Calu3 (cell line): ENCODE measurements around the gene VWA8. TPM values are rescaled to one million over a fixed set of nuclear protein-coding genes. Genes with fewer than 3 reads are reported as not detected.

Source experiments
- BruUV-seq: library from RNA; stranded (reverse); fragments of 400-500 nt; replicated peaks from 2 replicates; lab custom pipeline; 2021; lab: Mats Ljungman, UMichigan
- CTCF ChIA-PET: fragments of 300-600 bp; sonication (Branson Sonifier 250); formaldehyde crosslinking; loops from one replicate; lab custom pipeline; 2022; ENCODE audit warnings: antibody characterized with exemption; lab: Charles Lee
- DNase-seq: peaks from one replicate; pipeline ENCODE4 v3.0.0; 2022
- H3K27ac Mint-ChIP-seq: one replicate; pipeline ENCODE4 v1.8.0; 2022; ENCODE audit warnings: mixed read lengths; ENCODE audit not compliant: unreplicated experiment
- H3K27me3 Mint-ChIP-seq: one replicate; pipeline ENCODE4 v1.8.0; 2022; ENCODE audit warnings: mixed read lengths; ENCODE audit not compliant: unreplicated experiment
- H3K36me3 Mint-ChIP-seq: one replicate; pipeline ENCODE4 v1.8.0; 2022; ENCODE audit warnings: mild to moderate bottlenecking, moderate library complexity, mixed read lengths; ENCODE audit not compliant: insufficient read depth, unreplicated experiment
- H3K4me1 Mint-ChIP-seq: one replicate; pipeline ENCODE4 v1.8.0; 2022; ENCODE audit warnings: mild to moderate bottlenecking, low read depth, mixed read lengths; ENCODE audit not compliant: unreplicated experiment
- H3K4me3 Mint-ChIP-seq: one replicate; pipeline ENCODE4 v1.8.0; 2022; ENCODE audit warnings: mild to moderate bottlenecking, low read depth, moderate library complexity, mixed read lengths; ENCODE audit not compliant: unreplicated experiment
- H3K9me3 Mint-ChIP-seq: one replicate; pipeline ENCODE4 v1.8.0; 2022; ENCODE audit warnings: low read depth, mixed read lengths; ENCODE audit not compliant: unreplicated experiment
- intact Hi-C: fragments of 100-400 bp; cut with micrococcal nuclease; formaldehyde crosslinking; loops from one replicate; pipeline ENCODE4 v1.10.0; 2022; ENCODE audit not compliant: unreplicated experiment
- total RNA-seq: library from RNA; stranded (reverse); gene quantifications from 2 replicates; pipeline ENCODE4 v1.2.3, GENCODE V29; 2022
- TF ChIP-seq, protein P1 (sequence below): fragments of 200-600 bp; IDR thresholded peaks from one replicate; pipeline ENCODE4 v1.8.0; 2022; ENCODE audit warnings: antibody characterized with exemption; ENCODE audit not compliant: unreplicated experiment

VWA8 gene
- total RNA-seq, 1 experiment from 2014 or later = 15.2 TPM

- CTCF ChIA-PET = no interaction called here
- no peak for DNase-seq
- intact Hi-C loops = no loop called here
- no TSS peak for BruUV-seq
- TF ChIP-seq, protein P1, sequence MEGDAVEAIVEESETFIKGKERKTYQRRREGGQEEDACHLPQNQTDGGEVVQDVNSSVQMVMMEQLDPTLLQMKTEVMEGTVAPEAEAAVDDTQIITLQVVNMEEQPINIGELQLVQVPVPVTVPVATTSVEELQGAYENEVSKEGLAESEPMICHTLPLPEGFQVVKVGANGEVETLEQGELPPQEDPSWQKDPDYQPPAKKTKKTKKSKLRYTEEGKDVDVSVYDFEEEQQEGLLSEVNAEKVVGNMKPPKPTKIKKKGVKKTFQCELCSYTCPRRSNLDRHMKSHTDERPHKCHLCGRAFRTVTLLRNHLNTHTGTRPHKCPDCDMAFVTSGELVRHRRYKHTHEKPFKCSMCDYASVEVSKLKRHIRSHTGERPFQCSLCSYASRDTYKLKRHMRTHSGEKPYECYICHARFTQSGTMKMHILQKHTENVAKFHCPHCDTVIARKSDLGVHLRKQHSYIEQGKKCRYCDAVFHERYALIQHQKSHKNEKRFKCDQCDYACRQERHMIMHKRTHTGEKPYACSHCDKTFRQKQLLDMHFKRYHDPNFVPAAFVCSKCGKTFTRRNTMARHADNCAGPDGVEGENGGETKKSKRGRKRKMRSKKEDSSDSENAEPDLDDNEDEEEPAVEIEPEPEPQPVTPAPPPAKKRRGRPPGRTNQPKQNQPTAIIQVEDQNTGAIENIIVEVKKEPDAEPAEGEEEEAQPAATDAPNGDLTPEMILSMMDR = no peak
- no peaks in the 10 kb centered on the region for H3K9me3 Mint-ChIP-seq
- H3K4me3 Mint-ChIP-seq = no peak overlapping the region
- H3K27me3 Mint-ChIP-seq = no peaks in the 10 kb centered on the region
- no peaks in the 10 kb centered on the region for H3K4me1 Mint-ChIP-seq
- H3K27ac Mint-ChIP-seq = no peak overlapping the region
- no peaks in the 10 kb centered on the region for H3K36me3 Mint-ChIP-seq
These were observed 220.4 kb downstream of the VWA8 start for GRCh38 chr13:41740479-41740878.

DNA sequence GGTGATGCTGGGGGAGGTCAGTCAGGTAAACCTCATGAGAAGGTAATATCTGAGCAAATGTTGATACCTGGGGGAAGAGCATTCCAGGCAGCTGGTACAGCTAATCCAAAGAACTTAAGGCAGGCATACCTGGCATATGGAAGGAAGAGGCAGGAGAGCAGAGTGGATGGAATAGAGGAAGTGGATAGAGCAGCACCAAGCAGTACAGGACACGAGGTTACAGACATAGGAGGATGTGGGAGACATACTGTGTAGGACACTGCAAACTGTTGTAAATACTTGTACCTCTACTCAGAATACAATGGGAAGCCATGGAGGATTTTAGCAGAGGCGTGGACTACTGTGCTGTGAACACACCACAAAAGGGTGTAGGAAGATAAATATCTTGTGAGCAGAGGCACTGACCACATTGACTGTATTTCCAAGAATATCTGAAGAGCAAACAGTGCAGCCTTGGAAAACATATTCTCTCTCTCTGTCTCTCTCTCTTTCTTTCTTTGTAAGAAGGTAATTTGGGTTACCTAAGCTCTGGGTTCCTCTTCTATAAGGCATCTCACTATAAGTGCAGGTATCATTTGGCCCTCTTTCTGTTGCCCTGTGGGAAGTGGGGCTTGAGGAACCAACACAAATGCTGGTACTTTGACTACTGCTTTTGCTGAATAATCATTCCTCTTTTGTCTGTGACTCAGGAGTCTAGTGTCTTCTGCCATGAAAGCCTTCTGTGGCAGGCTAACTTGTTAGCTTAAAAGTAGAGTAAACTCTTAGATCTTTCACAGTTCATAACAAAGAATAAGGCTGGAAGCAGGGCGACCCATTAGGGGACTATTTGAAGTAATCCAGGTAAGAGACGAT, 238.0 kb downstream of the VWA8 start:
- BruUV-seq = no TSS peak
- TF ChIP-seq, protein P1 = no peak
- Mint-ChIP-seq H3K36me3 (no peaks in the 10 kb centered on the region), H3K27ac (no peak overlapping the region), H3K4me1 (peaks cover 9% of the 10 kb centered on the region), H3K9me3 (no peaks in the 10 kb centered on the region), H3K27me3 (no peaks in the 10 kb centered on the region), H3K4me3 (no peak overlapping the region)
- intact Hi-C loops = no loop called here
- DNase-seq = no peak
- CTCF ChIA-PET = no interaction called here

DNA sequence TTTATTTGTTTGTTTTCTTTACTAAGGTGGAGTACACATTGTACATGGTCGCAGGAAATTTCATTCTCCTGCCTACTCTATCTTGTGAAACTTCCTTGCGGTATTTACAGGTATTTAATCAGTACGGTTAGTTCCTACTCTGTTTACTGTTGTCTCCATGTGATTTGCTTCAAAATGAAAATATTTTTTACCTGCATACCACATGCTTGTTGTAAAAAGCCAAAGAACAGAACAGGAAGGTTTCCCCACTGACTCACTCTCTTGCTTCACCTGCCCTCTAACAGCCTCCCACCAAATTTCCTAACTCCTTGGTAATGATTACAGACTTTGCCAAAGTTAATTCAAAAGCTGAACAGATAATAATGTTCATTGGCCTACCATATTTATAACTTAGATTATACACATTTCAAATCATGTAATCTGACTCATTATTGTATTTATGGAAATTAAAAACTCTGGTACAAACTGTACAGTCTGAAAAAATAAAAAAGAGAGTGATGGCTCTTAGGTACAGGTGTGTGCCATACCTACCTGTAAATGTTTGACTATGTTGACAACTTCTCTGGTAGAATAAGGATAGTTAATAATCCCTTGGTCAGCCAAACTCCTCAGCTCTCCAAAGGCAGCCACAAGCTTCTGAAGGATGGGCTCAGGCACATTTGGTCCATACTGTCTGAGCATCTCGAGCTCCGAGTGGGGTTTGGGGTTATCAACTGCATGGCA, 239.9 kb downstream of the VWA8 start:
- H3K4me1 Mint-ChIP-seq = peaks cover 9% of the 10 kb centered on the region
- no peaks in the 10 kb centered on the region for H3K36me3 Mint-ChIP-seq
- DNase-seq = peak; percentile 28
- no peaks in the 10 kb centered on the region for H3K27me3 Mint-ChIP-seq
- no TSS peak for BruUV-seq
- CTCF ChIA-PET = no interaction called here
- TF ChIP-seq, protein P1 = no peak
- H3K9me3 Mint-ChIP-seq = no peaks in the 10 kb centered on the region
- intact Hi-C loops = no loop called here
- peak overlapping the region; percentile 52 for H3K27ac Mint-ChIP-seq
- H3K4me3 Mint-ChIP-seq = no peak overlapping the region

GRCh38 chr13:41716236-41716635, 244.7 kb downstream of the VWA8 start:
- CTCF ChIA-PET = no interaction called here
- Mint-ChIP-seq H3K27ac (no peak overlapping the region), H3K9me3 (no peaks in the 10 kb centered on the region), H3K4me3 (no peak overlapping the region), H3K36me3 (no peaks in the 10 kb centered on the region), H3K27me3 (no peaks in the 10 kb centered on the region), H3K4me1 (peaks cover 9% of the 10 kb centered on the region)
- BruUV-seq = no TSS peak
- DNase-seq = no peak
- TF ChIP-seq, protein P1 = no peak
- intact Hi-C loops = no loop called here
